GM12874 (cell line): ENCODE data around the gene PTPRM.

Experiments
- TF ChIP-seq, protein P1 (sequence below): IDR thresholded peaks from 2 replicates; pipeline ENCODE4 v1.5.1; 2011; ENCODE audit warnings: low read depth, mild to moderate bottlenecking, control low read depth, low read length, moderate library complexity; ENCODE audit not compliant: insufficient read depth

The PTPRM gene

GRCh38 chr18:8337211-8337610 lies 770.1 kb downstream of the PTPRM start:
- TF ChIP-seq, protein P1, sequence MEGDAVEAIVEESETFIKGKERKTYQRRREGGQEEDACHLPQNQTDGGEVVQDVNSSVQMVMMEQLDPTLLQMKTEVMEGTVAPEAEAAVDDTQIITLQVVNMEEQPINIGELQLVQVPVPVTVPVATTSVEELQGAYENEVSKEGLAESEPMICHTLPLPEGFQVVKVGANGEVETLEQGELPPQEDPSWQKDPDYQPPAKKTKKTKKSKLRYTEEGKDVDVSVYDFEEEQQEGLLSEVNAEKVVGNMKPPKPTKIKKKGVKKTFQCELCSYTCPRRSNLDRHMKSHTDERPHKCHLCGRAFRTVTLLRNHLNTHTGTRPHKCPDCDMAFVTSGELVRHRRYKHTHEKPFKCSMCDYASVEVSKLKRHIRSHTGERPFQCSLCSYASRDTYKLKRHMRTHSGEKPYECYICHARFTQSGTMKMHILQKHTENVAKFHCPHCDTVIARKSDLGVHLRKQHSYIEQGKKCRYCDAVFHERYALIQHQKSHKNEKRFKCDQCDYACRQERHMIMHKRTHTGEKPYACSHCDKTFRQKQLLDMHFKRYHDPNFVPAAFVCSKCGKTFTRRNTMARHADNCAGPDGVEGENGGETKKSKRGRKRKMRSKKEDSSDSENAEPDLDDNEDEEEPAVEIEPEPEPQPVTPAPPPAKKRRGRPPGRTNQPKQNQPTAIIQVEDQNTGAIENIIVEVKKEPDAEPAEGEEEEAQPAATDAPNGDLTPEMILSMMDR, result no peak

GRCh38 chr18:8339210-8339609 lies 772.1 kb downstream of the PTPRM start:
- TF ChIP-seq, protein P1, result no peak

GRCh38 chr18:8339952-8340351 lies 772.8 kb downstream of the PTPRM start:
- TF ChIP-seq, protein P1, result no peak

DNA sequence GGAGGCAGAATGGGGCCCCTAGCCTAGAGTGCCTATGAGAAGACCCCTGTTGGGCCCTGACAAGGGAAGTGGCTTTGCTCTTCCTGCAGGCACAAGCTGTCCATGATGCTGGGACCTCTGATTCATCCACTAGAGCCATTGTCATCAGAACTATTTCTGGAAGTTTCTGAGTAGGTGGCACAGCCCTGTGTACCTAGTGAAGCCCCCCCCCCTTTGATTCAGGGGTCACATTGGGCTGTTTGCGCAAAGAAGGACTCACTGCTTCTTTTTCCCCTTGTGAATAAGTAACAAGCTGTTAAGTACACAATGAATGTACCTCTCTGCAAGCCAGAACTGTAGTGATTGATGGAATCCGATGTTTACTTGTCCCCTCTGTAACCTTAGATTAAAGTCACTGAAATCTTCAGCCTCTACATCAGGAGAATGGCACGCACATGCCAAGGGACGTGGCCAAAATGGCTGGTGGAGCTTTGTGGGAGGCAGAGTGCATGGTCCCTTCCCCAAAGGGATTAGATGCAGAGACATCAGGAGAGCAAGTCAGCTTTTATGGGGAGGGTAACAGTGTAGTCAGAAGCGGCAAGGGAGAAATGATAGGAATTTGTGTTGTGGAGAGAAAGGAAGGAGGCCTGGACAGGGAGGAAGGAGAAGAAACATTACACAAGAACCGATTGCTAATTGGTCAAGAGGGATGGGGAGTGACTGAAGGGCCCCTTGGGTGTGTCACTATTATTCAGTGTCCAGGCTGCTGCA lies 774.5 kb downstream of the PTPRM start:
- TF ChIP-seq, protein P1, result no peak

- TF ChIP-seq, protein P1, result no peak
Measured at GRCh38 chr18:8348051-8348720, 781.1 kb downstream of the PTPRM start.

- TF ChIP-seq, protein P1, result no peak
Measured at GRCh38 chr18:8349608-8350323, 782.6 kb downstream of the PTPRM start.

DNA sequence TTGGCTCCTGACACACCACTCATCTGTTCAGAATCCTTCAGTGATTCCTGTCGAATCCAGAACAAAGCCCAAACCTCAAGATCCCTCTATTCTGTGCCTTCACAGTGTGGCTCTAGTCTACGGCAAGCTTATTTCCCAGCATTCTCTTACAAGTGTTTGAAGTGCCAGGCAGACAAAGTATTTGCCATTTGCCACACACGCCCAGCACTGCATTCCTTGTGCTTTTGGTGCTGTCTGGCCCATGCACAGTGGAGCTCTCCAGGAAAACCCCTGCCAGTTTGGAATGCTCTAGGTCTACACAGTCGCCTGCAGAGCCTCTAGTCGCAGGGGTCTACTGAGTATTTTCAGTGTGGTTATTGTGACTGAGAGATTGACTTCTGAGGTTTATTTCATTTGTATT lies 783.5 kb downstream of the PTPRM start:
- TF ChIP-seq, protein P1, result no peak
